Measurements from ENCODE around the gene POU2F1.

The POU2F1 gene

DNA sequence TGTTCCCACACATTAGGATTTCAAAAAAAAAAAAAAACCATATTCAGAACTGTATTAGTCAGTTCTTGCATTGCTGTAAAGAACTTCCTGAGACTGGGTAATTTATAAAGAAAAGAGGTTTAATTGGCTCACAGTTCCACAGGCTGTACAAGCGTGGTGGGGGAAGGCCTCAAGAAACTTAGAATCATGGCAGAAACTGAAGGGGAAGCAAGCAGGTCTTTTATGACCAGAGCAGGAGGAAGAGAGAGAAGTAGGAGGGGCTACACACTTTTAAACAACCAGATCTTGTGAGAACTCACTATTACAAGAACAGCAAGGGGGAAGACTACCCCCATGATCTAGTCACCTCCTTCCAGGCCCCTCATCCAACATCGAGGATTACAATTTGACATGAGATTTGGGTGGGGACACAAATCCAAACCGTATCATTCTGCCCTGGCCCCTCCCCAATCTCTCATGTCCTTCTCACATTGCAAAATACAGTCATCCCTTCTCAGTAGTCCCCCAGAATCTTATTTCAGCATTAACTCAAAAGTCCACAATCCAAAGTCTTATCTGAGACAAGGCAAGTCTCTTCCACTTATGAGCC is 51.8 kb downstream of the POU2F1 start:
- no peak for DNase-seq (ENCODE audit: low spot score)

DNA sequence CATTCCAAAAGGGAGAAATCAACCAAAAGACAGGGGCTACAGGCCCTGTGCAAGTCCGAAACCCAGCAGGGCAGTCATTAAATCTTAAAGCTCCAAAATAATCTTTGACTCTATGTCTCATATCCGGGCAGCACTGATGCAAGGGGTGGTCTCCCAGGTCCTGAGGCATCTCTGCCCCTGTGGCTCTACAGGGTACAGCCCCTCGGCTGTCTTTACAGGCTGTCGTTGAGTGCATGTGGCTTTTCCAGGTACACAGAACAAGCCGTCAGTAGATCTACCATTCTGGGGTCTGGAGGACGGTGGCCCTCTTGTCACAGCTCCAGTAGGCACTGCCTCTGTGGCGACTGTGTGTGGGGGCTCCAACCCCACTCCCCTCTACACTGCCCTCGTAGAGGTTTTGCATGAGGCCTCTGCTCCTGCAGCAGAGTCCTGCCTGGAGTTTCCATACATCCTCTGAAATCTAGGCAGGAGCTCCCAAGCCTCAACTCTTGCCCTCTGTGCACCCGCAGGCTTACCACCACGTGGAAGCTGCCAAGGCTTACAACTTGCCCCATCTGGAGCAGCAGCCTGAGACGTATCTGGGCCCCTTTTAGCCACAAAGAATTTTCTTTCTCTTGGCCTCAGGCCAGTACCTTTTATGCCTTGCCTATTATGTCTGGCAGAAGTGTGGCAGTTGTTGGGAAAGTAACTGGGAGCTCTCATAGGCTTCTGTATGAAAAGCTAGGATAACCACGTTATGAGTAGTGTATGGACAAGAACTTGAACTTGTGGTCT is 52.5 kb downstream of the POU2F1 start:
- no peak for DNase-seq (ENCODE audit: low spot score)

DNA sequence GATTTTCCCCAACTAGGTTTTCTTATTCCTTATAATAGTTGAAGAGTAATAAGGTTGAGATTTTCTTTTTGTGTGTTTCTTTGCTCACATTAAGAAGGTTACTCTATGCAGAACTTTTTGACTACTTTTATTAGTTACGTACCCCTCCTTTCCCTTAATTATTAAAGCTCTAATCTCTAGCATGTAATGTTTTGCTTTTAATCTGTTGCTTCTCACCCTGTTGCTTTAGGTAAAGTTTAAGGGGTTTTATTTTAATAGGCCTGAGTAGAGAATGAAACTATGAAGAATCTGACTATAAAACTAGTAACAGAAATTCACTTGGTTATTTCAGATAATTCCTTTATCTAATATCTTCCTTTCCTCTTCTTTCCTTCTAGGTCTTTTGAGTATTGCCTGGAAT is 53.4 kb downstream of the POU2F1 start:
- no peak for DNase-seq (ENCODE audit: low spot score)

DNA sequence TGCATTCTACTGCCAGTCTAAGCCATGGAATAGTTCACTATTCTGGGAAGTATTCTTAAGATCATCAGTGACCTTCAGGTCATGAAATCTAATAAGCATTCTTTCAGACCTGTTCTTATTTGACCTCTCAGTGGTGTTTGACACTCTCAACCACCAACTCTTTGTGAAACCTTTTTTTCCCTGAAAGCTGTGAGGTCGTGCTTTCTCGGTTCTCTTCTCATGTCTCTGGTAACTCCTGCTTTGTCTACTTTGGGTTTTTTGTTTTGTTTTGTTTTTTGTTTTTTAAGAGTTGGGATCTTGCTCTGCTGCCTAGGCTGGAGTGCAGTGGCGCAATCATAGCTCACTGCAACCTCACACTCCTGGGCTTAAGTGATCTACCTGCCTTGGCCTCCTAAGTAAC is 56.3 kb downstream of the POU2F1 start:
- DNase-seq (ENCODE audit: low spot score): no peak

DNA sequence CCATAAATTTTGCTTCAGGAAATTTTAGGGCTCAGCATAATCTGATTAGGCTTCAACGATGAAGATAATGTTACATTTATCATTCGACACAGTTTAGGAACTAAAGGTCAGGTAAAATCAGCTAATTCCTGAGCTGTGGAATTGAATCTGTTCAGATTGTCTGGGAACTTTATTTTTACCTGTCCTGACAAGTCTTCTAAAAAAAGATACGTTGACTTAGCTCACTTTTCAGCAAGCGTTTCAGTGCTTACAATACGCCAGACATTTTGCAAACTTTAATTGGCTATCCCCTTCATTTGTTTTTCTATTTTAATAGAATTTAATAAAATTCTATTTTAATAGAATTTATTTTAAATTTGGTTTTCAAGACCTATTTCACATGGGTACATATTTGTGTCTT is 57.8 kb downstream of the POU2F1 start:
- DNase-seq (ENCODE audit: low spot score): no peak

DNA sequence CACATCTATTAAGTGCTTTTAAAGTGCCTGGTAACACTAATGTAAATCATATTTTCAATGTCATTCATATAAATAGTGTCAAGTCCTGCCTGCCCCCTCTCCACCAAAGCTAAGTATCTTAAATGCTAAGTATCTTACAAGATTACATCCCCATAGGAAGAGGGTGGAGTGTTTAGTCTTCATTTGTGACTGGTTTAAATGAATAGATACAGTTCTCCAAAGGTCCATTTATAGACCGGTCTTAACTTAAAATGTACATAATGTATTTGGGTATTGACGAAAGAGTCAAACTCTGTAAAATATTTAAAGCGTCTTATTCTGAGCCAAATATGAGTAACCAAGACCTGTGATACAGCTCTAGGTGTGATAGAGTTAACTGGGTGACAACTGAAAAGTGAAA is 60.2 kb downstream of the POU2F1 start:
- no peak for DNase-seq (ENCODE audit: low spot score)

DNA sequence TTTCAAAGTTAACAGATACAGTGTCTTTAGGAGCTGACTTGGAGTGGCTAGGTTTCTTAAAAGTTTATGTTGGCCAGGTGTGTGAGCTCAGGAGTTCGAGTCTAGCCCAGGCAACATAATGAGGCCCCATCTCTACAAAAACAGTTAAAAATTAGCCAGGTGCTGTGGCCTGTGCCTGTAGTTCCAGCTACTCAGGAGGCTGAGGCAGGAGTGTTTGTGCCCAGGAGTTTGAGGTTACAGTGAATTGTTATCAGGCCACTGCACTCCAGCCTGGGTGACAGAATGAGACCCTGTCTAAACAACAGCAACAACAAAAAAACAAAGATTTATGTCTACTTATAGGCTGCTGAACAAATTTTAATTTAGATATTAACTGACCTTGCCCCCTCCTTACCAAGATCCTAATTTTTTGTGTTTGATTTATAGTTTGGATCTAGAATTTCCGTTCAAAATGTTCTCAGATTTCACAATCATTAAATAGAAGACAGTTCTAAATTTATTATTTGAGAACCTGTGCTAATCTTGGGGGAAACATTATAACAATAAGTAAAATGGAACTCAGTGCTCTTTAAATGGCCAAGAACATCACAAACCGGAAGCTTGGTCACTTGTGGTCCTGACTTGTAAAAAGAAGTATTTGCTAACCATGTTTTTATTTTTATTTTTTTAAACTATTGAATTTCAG is 67.8 kb downstream of the POU2F1 start:
- DNase-seq (ENCODE audit: low spot score): no peak

DNA sequence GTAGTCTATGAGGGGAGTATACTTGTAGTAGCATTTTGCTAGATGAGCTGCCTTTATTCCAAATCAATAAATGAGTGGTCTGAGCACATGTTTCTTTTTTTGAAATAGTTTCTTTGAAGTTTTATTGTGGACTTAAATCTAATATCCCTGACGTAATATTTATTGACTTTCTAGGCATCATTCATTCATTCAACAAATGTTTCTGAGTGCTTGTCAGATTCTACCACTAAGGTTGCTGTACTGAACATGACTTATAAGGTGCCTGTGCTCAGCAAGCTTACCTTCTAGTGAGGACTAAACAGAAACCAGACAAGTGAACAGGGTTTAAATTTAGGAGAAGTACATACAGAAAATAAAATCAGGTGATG is 68.4 kb downstream of the POU2F1 start:
- DNase-seq (ENCODE audit: low spot score): no peak

DNA sequence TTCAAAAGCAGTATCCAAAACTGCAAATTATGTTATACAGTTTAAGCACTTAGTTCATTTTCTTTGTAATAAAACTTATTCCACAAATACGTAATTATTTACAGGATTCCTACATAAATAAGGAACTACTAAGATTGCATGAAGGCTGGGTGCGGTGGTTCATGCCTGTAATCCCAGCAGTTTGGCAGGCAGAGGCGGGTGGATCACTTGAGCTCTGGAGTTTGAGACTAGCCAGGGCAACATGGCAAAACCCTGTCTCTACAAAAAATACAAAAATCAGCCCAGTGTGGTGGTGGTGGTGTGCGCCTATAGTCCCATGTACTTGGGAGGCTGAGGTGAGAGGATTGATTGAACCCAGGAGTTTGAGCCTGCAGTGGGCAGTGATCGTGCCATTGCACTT is 69.3 kb downstream of the POU2F1 start:
- no peak for DNase-seq (ENCODE audit: low spot score)

DNA sequence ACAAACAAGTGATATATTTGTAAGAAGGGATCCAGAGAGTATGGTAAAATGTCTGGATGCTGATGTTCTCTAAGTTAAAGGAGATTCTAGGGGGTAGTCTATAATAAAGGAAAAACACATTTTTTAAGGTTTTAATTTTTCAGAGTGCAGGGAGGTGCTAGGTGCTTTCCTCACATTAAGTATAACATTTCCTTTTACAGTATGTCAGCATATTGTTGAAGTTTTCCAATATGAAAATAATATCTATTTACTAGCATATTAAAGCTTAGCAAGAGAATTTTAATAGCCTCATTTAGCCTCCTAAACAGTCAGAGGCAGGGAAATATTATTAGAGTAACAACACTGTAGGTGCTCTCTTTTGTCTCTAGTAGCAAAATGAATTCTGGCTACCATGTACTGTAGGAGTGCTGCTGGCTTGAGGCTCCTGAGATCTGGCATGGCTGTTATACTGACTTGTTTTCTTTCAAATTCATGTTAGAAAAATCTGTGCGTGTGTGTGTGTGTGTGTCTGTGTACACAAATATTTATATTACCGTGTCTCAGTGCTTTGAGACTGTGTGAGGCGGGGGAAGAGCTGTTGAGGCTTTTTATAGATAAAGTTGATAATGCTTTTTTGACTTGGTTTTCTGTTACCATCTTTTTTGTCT is 71.0 kb downstream of the POU2F1 start:
- no peak for DNase-seq (ENCODE audit: low spot score)

DNA sequence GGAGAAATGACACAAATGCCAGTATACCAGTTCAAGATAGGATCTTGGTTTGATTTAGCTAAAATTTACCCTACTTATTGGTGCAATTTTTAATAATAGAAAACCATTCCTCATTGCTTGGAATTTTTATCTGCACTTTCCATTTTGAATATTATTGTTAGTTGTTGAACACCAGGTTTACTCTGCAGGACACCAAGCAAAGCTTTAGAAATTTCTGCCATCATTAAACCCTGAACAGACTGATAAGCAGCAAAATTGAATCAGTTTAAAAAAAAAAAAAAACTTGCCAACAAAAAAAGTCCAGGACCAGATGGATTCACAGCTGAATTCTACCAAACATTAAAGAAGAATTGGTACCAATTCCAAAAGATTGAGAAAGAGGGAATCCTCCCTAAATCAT is 71.5 kb downstream of the POU2F1 start:
- no peak for DNase-seq (ENCODE audit: low spot score)

DNA sequence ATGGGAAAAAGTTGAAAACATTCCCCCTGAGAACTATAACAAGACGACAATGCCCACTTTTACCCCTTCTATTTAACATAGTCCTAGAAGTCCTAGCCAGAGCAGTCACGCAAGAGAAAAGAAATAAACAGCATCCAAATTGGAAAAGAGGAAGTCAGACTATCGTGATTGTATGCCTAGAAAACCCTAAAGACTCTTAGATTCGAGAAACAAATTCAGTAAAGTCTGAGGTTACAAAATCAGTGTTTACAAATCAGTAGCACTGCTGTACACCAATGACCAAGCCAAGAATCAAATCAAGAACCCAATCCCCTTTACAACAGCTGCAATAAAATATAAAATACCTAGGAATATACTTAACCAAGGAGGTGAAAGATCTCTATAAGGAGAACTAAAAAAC is 72.4 kb downstream of the POU2F1 start:
- DNase-seq (ENCODE audit: low spot score): no peak

DNA sequence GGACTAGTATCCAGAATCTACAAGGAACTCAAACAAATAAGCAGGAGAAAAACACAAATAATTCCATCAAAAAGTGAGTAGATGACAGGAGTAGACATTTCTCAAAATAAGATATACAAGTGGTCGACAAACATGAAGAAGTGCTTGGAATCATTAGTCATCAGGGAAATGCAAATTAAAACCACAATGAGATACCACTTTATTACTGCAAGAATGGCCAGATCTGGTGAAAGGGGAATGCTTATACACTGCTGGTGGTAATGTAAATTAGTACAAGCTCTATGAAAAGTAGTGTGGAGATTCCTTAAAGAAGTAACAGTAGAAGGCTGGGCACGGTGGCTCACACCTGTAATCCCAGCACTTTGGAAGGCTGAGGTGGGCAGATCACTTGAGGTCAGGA is 73.8 kb downstream of the POU2F1 start:
- no peak for DNase-seq (ENCODE audit: low spot score)

DNA sequence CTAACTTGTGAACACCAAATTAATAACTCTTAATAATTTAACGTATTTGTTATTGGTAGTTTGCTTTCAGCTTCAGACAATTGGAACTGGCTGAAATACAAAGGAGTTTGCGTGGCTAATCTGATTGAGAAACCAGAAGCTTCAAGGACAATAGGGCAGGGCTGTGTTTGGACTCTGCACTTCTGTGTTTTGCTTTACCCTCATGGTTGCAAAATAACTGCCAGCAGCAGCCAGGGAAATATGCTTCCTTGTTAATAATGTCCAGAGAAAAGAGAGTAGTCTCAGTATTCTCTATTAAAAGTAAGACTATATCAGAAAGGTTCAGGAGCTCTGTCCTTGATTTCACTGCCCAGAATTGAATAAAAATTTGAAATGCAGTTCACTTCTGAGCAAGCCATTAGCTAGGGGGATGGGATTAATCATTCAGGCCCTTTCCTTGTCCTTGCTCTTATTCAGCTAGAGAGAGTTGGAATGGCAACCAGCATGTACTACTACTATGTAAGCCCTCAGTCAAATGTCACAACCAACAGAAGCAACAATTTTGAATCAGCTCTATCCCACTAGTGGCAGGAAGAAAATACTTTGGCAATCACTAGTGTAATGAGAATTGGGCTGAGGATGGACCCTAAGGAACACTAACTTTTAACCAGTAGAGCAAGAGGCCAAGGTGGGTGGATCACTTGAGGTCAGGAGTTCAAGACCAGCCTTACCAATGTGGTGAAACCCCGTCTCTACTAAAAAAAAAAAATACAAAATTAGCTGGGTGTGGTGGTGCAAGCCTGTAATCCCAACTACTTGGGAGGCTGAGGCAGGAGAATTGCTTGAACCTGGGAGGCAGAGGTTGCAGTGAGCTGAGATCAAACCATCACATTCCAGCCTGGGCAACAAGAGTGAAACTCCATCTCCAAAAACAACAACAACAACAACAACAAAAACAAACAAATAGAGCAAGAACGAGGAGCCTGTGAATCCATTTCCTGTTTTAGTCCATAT is 76.8 kb downstream of the POU2F1 start:
- DNase-seq (ENCODE audit: low spot score): no peak

DNA sequence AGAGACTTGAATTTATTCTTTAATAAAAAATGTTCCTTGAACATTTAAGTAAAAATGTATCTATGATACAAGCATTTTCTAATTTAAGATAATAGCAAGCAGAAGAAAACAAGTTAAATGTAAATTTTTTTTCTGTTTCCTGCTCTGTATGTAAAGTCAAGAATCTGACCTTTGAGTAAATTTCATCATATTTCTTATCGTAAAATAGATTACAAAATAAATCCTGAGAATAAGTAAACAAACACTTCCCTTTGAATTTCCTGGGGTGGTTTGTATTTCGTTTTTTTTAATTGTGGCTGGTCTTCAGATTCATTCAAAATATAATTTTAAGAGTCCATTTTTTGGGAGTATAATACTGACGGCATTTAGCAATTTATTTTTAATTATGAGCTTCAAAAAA is 77.6 kb downstream of the POU2F1 start:
- DNase-seq (ENCODE audit: low spot score): no peak

DNA sequence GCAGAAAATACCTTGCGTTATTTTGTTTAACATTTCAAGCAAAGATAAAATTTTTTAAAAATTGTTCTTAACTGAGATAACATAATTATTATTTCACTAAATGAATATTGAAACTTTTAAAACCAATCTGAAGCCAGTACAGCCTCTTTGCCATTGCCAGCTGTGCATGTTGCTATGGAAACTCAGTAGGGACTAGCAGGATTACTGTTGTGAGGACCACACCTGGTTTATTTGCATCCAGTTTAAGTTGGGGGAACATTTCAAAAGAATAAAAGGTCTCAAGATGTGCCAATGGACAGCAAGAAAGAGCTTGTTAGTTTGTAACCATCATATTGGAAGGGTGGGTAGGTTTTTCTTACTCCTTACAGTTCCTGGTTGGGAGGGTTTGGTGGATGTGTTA is 80.7 kb downstream of the POU2F1 start:
- DNase-seq (ENCODE audit: low spot score): no peak

DNA sequence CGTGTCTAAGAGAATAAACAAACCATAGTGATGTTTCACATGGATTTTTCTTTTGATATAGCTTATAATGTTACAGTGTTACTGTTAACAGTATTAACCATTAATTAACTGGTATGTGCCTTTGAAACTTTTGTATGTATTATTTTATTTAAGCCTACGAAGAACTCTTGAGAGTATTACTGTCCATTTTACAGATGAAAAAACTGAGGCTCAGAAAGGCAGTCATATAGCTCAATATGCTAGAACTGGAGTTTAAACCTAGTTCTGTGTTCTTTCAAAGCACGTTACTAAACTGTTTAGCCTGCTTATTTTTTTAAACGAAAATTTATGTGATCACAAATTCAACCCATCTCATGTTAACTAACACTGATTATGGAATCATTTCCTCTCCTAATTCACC is 83.5 kb downstream of the POU2F1 start:
- no peak for DNase-seq (ENCODE audit: low spot score)

DNA sequence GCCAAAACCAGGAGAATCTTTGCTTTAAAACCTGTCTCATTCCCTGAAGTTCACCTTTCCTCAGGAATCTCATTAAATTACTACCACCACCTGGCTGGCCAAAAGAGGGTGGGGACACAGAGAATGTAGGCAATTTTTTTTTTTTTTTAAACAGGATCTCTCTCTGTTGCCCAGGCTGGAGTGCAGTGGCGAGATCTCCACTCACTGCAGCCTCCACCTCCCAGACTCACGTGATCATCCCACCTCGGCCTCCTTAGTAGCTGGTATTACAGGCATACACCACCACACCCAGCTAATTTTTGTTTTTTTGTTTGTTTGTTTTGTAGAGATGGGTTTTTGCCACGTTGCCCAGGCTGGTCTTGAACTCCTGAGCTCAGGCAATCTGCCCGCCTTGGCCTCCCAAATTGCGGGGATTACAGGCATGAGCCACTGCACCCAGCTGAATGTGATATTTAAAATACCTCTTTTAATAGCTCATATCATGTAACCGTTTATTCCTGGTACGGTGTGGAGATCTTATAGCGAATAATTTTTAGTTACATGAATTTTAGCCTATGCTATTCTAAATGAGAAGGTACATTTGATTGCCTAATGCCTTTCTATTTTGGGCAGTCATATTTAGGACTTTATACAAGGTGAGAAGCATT is 84.5 kb downstream of the POU2F1 start:
- DNase-seq (ENCODE audit: low spot score): no peak

DNA sequence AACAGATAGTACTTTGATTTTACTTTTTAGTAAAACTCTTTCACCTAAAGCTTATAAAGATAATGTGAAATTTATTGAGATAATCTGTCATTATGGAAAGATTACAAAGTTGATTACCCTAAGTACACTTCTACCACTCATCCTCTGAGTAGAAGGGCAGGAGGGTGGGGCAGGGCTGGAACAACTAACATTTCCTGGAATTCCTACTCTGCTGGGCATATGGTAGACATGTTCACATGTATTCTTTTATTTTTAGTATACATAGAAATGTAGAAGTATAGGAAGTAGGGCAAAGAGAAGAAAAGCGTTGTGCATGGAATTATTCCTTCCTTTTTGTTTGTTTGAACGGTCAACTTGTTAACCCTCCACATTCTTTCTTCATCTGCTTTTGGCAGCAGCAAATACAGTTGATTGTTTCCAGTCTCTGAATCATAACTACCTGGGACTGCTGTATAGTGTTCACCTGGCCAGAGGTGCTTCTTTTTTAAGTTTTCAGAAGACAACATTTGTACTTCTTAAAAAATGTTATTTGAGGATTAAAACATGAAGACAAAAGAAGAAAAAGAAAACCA is 85.1 kb downstream of the POU2F1 start:
- no peak for DNase-seq (ENCODE audit: low spot score)

DNA sequence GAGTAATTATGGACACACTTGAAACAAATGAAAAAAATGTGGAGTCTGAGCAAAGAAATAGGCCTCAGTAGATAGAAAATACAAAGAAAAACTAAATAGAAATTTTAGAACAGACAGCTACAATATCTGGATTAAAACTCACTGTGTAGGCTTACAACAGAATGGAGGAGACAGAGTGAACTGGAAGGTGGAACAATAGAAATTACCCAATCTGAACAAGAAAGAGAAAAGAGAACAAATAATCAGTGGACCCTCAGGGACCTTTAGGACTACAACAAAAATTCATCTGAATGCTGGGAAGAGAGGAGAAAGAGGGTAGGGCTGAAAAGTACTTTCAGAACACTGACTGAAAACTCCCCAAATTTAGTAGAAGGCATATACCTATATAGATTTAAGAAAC is 90.0 kb downstream of the POU2F1 start:
- DNase-seq (ENCODE audit: low spot score): no peak

DNA sequence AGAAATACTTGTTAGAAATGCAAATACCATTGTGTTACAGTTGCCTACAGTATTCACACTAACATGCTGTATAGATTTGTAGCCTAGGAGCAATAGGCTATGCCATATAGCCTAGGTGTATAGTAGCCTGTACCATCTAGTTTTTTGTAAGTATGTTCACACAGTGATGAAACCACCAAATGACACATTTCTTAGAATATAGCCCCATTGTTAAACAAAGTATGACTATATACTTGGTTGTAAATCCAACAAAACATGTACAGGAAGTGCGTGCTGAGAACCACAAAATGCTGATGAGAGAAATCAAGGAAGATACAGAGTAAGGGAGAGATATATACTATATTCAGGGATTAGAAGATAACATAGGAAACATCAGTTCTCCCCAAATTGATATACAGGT is 92.2 kb downstream of the POU2F1 start:
- DNase-seq (ENCODE audit: low spot score): no peak
